H7 (cell line): ENCODE data around the gene LTBP3. TPM values are rescaled to one million over a fixed set of nuclear protein-coding genes. Genes with fewer than 3 reads are reported as not detected.
"Not testable (repeated sequence)": the region's sequence is repeated elsewhere in the genome, so short reads cannot be mapped to it uniquely, and the experiment has no call there.

Experiments
- DNase-seq: peaks from one replicate; pipeline ENCODE4 v3.0.0; 2012
- H3K27me3 ChIP-seq: 2 replicates; pipeline ENCODE4 v1.6.0; 2011; ENCODE audit warnings: mild to moderate bottlenecking, low read length; ENCODE audit not compliant: control insufficient read depth, insufficient read depth
- H3K36me3 ChIP-seq: replicated peaks from 2 replicates; pipeline ENCODE4 v1.5.1; 2011; ENCODE audit warnings: low read length; ENCODE audit not compliant: control insufficient read depth, insufficient read depth
- H3K4me3 ChIP-seq: 2 replicates; pipeline ENCODE4 v1.5.1; 2011; ENCODE audit warnings: low read depth, mild to moderate bottlenecking, control low read depth, low read length, moderate library complexity; ENCODE audit not compliant: insufficient read depth
- total RNA-seq: library from RNA; depleted of rRNA; stranded (reverse); fragments of >200 nt; shearing (Covaris generic); gene quantifications from 2 replicates; pipeline ENCODE4 v1.2.3, GENCODE V29; 2014

Gene LTBP3
- total RNA-seq, 1 experiment from 2014 or later = 3.9 TPM

DNA sequence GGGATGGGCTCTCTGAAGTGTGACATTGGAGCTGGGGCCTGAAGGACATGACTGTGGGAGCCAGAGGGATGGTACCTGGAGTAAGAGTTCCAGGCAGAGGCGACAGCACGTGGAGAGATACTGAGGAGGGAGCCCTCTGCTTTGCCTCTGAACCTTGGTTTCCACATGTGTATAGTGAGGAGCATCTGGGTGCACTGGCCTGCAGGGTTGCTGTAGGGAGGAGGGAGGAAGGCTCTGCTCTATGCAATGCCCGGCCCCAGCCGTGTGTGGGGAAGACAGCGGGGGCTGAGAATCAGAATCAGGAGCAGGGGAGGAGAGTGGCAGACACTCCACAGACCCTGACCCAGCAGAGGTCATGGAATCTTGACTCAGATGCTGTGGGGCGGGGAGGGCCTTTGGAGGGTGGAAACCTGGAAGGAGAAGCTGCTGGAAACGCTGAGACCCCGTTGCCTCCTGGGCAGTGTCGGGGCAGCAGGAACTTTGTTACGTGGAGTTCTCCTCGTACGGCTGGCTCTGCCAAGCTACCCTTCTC, 29.3 kb downstream of the LTBP3 start:
- no peak for DNase-seq
- H3K4me3 ChIP-seq = no peak overlapping the region
- H3K27me3 ChIP-seq = peaks cover 2% of the 10 kb centered on the region
- peaks cover 22% of the 10 kb centered on the region for H3K36me3 ChIP-seq

DNA sequence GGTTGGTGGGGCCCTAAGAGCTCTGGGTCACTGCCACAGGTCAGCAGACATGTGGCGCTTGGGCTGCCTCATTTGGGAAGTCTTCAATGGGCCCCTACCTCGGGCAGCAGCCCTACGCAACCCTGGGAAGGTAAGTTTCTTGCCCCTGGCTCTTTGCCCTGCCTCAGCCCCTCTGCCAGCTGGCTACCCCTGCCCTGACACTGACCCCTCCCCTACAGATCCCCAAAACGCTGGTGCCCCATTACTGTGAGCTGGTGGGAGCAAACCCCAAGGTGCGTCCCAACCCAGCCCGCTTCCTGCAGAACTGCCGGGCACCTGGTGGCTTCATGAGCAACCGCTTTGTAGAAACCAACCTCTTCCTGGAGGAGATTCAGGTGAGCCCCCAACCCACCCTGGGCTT, 31.4 kb downstream of the LTBP3 start:
- Histone ChIP-seq H3K27me3 (peaks cover 4% of the 10 kb centered on the region), H3K36me3 (peaks cover 16% of the 10 kb centered on the region), H3K4me3 (no peak overlapping the region)
- DNase-seq = no peak

DNA sequence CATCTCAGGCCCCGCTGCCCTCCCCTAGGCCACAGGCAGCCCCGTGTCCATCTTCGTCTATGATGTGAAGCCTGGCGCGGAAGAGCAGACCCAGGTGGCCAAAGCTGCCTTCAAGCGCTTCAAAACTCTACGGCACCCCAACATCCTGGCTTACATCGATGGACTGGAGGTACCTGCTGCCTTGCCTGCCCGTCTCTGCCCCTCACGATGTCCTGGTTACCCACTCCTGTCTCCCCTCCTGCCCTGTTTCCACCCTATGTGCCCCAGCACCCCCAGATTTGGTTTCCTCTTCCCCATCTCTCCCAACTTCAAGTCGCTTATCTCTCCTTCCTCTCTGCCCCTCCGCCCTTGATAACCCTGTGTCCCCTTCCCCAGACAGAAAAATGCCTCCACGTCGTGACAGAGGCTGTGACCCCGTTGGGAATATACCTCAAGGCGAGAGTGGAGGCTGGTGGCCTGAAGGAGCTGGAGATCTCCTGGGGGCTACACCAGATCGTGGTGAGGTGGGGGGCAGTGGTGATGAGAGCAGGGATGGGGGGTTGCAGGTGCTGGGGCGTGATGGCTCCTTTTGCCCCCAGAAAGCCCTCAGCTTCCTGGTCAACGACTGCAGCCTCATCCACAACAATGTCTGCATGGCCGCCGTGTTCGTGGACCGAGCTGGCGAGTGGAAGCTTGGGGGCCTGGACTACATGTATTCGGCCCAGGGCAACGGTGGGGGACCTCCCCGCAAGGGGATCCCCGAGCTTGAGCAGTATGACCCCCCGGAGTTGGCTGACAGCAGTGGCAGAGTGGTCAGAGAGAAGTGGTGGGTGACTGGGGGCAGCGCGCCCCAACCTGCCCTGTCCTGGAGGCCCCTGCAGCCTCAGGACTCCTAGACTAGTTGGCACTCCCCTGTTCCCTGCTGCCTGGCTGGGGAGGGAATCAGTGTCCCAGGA, 32.3 kb downstream of the LTBP3 start:
- peak; percentile 38 for DNase-seq
- H3K4me3 ChIP-seq = peak overlapping the region; percentile 95
- H3K27me3 ChIP-seq = peaks cover 4% of the 10 kb centered on the region
- peaks cover 9% of the 10 kb centered on the region for H3K36me3 ChIP-seq

DNA sequence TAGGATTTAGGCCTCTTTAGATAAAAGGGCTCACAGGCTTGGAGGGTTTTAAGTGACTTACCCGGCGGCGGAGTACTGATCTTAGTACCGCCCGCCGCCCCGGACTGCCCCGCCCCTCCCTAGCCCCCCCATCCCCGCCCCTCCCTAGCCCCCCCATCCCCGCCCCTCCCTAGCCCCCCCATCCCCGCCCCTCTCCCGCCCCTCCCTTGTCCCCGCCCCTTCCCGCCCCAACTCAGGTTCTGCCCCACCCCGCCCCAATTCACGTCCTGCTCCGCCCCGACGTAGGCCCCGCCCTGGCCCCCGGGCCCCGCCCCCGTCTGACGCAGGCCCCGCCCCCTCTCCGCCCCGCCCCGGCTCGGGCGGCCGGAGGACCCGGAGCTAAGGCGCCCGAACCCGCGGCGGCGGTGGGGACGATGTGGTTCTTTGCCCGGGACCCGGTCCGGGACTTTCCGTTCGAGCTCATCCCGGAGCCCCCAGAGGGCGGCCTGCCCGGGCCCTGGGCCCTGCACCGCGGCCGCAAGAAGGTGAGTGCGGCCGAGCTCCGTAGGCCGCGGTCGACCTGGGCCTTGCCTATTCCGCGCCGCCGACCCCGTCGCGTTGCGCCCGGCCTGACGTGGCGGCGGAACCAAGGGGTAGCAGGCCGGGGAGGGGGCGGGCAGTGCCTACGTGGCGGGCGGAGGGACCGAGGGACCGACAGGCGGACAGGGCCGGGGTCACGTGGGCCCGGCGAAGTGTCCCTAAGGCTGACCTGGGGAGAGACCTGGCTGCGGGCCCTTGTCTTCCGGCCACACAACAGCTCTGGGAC, 33.2 kb downstream of the LTBP3 start, which contains the start of gene SCYL1:
Gene SCYL1, plus strand, starts transcription at position 343 of the 805 bp plus-strand sequence. Its CDS starts 71 bp downstream, at position 414.
- peak; percentile 99 for DNase-seq
- H3K27me3 ChIP-seq = peaks cover 4% of the 10 kb centered on the region
- peak within 1 kb of the TSS; percentile 95 for H3K4me3 ChIP-seq
- peaks cover 5% of the 10 kb centered on the region; the same call in 1 of the 2 replicates for H3K36me3 ChIP-seq

DNA sequence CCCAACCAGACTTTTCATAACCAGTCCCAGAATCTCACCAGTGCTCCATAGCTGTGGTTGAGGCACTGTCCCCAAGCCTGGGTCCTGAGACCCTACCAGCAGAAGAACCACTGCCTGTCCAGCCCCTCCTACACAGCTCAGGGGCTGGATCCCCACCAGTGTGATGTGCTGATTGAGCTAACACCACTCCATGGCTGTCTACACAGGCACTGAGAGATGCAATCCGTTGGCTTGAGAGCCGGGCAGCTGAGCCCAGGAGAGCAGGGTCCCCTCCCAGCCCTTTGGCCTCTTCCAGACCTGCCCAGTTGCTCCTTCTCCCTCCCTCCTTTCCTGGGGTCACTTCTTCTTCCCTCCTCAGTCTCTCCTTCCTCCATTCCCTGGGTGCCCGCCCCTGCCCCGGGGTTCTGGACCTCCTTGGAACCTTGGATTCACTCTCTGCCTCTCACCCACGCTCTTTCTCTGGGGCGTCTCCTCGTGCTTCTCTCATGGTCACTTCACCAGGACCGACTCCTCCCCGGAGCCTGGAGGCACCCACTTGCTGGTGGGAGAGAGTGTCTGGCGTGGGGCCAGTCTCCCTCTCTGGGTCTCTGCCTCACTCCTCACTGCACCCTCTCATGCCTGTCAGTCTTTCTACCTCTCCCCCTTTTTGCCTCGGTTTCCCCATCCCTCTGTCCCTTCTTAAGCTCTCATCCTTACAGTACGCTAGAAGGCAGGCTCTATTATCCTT, 34.0 kb downstream of the LTBP3 start:
- no peak for DNase-seq
- Histone ChIP-seq H3K4me3 (peak overlapping the region; percentile 33), H3K36me3 (peaks cover 5% of the 10 kb centered on the region; the same call in 1 of the 2 replicates), H3K27me3 (peaks cover 4% of the 10 kb centered on the region)

DNA sequence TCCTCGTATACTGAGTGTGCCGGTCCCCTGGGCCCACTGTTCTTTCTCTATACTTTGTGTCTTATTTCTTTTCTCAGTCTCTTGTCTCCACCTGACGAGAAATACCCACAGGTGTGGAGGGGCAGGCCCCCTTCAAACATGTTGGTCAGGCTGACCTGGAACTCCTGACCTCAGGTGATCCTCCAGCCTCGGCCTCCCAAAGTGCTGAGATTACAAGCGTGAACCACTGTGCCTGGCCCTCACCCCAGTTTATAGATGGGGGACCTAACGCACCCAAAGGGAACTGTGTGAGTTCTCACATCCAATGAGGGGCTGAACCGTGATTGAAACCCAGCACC, 34.6 kb downstream of the LTBP3 start:
- not testable (repeated sequence) for H3K4me3 ChIP-seq, H3K27me3 ChIP-seq, DNase-seq, H3K36me3 ChIP-seq

DNA sequence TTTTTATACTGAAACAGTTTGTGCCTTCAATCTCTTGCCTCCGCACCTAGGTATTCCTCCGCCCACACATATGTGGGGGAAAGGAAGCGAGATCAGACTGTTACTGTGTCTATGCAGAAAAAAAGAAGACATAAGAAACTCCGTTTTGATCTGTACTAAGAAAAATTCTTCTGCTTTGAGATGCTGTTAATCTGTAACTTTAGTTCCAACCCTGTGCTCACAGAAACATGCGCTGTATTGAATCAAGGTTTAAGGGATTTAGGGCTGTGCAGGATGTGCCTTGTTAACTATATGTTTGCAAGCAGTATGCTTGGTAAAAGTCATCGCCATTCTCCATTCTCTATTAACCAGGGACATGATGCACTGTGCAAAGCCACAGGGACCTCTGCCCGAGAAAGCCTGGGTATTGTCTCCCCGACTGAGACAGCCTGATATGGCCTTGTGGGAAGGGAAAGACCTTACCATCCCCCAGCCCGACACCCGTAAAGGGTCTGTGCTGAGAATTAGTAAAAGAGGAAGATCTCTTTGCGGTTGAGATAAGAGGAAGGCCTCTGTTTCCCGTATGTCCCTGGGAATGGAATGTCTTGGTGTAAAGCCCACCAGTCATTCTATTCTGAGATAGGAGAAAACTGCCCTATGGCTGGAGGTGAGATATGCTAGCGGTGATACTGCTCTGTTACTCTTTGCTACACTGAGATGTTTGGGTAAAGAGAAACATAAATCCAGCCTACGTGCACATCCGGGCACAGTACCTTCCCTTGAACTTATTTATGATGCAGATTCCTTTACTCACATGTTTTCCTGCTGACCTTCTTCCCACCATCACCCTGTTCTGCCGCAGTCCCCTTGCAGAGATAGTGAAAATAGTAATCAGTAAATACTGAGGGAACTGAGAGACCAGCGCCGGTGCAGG, 35.2 kb downstream of the LTBP3 start:
- DNase-seq, H3K4me3 ChIP-seq, H3K36me3 ChIP-seq, H3K27me3 ChIP-seq: not testable (repeated sequence)

DNA sequence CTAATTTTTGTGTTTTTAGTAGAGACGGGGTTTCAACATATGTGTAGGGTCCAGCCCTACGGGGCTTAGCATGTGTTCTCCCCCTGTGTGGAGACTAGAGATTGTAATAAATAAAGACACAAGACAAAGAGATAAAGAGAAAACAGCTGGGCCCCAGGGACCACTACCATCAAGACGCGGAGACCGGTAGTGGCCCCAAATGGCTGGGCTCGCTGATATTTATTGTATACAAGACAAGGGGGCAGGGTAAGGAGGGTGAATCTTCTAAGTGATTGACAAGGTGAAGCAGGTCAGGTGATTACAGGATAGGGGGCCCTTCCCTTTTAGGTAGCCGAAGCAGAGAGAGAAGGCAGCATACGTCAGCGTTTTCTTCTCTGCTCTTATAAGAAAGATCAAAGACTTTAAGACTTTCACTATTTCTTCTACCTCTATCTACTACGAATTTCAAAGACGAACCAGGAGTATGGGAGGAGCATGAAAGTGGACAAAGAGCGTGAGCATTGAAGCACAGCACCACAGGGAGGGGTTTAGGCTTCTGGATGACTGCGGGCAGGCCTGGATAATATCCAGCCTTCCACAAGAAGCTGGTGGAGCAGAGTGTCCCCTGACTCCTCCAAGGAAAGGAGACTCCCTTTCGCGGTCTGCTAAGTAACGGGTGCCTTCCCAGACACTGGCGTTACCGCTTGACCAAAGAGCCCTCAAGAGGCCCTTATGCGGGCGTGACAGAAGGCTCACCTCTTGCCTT, 36.2 kb downstream of the LTBP3 start:
- not testable (repeated sequence) for H3K4me3 ChIP-seq, DNase-seq, H3K36me3 ChIP-seq, H3K27me3 ChIP-seq

DNA sequence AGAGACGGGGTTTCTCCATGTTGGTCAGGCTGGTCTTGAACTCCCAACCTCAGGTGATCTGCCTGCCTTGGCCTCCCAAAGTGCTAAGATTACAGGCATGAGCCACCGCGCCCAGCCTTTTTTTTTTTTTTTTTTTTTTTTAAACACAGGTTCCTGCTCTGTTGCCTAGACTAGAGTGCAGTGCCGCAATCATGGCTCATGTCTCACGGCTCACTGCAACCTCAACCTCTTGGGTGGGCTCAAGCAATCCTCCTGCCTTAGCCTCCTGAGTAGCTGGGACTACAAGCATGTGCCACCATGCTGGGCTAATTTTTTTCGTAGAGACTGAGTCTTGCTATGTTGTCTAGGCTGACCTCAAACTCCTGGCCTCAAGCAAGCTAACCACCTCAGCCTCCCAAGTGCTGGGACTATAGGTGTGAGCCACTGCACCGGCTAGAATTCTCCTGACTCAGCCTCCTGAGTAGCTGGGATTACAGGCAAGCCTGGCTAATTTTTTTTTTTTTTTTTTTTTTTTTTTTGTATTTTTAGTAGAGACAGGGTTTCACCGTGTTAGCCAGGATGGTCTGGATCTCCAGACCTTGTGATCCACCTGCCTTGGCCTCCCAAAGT, 39.1 kb downstream of the LTBP3 start:
- not testable (repeated sequence) for H3K27me3 ChIP-seq, H3K4me3 ChIP-seq, DNase-seq, H3K36me3 ChIP-seq

DNA sequence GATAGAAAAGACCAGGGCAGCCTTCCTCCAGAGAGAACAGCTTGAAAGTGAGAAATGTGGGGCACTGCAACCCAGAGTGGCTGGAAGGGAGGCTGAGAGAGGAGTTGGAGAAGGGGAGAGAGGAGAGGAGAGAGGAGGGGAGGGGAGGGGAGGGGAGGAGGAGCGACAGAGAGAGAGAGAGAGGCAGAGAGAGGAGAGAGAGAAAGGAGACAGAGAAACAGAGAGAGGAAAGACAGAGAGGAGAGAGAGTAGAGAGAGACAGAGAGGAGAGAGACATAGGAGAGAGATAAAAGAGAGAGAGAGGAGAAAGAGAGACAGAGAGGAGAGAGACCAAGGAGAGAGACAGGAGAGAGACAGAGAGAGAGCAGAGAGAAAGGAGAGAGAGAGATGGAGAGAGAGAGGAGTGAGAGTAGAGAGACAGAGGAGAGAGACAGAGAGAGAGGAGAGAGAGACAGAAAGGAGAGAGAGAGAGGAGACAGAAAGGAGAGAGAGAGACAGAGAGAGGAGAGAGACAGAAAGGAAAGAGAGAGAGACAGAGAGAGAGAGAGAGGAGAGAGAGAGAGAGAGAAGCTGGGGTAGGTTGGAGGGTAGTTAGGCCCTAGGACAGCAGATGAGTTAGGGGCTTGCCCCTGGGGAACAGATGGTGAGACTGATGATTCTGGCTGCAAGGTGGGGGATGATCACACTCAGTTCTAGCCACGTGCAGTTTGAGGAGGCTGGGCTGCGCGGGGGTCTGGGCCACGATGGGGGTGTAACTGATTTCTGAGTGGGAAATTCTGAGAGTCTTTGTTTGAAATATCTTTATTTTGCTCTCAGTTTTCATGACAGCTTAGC, 41.8 kb downstream of the LTBP3 start:
- H3K4me3 ChIP-seq = no peak overlapping the region
- H3K36me3 ChIP-seq = no peaks in the 10 kb centered on the region
- peak; percentile 36 for DNase-seq
- H3K27me3 ChIP-seq = no peaks in the 10 kb centered on the region

DNA sequence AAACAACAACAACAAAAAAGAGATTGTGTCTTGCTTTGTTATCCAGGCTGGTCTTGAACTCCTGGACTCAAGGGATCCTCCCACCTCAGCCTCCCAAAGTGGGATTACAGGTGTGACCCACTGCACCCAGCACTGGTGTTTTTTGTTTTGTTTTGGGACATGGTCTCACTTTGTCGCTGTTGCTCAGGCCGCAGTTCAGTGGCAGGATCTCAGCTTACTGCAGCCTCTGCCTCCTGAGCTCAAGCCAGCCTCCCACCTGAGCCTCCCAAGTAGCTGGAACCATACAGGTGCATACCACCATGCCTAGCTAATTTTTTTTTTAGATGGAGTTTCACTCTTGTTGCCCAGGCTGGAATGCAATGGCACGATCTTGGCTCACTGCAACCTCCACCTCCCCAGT, 45.8 kb downstream of the LTBP3 start:
- DNase-seq, H3K27me3 ChIP-seq, H3K36me3 ChIP-seq, H3K4me3 ChIP-seq: not testable (repeated sequence)
